GM21528 (cell line): ENCODE measurements around the gene LOXHD1.

Source experiments
- ATAC-seq: cut with Tn5 transposase; IDR thresholded peaks from one replicate; pipeline ENCODE4 v1.9.1; 2021; ENCODE audit warnings: mild to moderate bottlenecking, moderate library complexity; ENCODE audit not compliant: unreplicated experiment, low FRiP score

Gene LOXHD1

GRCh38 chr18:46578987-46579386 is 78.0 kb downstream of the LOXHD1 start:
- no peak for ATAC-seq

GRCh38 chr18:46577546-46577945 is 79.5 kb downstream of the LOXHD1 start:
- ATAC-seq, result no peak

DNA sequence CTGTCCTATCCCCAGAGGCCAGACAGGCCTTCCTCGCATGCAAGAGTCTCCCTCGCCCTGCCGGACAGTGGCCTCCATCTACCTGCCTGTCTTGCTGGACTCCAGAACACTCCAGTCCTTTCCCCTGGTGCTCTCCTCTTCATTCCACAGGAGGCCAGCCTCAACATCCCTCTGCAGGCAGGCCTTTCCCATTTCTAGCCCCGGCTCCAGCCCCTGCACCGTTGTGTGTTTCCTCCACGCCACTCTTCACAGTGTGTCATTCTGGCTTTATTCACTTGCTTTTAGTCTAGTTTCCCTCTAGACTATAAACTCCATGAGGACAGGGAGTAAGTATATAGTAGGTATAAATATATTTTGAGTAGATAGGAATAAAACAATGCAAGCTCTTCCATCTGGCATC is 81.2 kb downstream of the LOXHD1 start:
- ATAC-seq, result no peak

DNA sequence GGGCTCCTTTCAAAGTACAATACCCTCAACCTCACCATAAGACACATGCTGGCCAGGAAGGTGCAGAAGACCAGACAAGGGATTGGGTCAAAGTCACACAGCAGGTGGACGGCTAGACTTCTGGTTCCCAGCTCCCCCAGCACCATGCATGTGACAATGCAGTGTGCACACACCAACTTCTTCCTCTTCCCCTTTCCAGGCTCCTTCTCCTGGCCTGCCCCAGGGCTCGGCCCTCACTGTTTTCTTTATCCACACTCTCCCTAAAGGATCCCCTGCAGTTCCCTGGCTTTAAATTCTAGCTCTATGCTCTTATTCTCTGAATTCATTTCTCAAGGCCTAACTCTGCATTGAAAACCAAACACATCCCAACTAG is 82.3 kb downstream of the LOXHD1 start:
- ATAC-seq, result no peak

DNA sequence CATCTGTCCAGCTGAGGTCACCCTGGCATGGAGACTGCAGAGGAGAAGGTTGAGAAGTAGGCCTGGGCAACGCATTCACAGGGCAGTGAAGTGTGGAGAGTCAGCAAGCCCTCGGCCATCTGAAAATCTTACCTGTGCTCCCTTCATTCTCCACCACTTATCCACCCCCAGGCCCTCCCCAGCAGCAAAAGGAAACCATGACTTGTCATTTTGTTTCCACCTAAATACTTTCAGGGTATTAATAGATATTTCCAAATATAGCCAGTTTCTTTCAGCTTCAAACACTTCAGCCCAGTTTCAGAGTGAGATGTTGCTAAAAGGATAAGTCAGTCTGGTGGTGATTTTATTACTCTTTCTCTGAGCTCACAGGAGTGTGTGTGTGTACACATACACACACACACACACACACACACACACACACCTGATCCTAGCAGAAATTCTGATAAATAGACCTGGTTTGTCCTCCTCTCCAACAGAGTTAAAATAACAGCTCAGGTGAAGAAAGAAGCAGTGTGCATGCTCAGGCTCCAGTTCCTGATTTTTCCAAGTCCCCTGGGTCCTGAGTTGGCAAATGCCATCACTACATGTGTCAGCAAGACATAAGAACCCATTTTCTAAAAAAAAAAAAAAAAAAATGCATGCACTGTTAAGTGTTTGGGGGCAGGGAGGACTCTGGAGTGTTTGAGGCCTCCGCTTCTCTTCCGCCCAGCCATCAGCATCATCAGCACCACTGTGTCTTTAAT is 82.8 kb downstream of the LOXHD1 start:
- ATAC-seq, result peak; percentile 61

DNA sequence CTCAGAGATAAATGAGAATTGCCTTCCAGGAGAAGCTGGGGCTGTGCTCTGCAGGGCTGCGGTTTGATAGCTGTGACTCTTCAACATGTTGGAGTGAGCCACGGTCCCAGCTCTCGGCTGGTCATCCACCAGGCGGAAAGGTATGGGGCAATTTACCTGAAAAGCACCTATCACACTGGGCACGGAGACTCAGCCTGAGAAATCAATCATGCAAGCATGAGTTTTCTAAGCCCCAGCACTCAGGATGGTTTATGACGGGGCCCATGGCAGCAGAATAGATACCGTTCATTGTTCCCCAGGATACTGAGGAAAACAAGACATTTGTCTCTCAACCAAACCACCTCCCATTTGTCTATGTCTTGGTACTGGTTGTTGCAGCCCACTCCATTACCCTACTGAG is 83.9 kb downstream of the LOXHD1 start:
- ATAC-seq, result no peak

GRCh38 chr18:46571756-46572155 is 85.3 kb downstream of the LOXHD1 start:
- ATAC-seq, result no peak

GRCh38 chr18:46570666-46571065 is 86.4 kb downstream of the LOXHD1 start:
- ATAC-seq, result no peak

DNA sequence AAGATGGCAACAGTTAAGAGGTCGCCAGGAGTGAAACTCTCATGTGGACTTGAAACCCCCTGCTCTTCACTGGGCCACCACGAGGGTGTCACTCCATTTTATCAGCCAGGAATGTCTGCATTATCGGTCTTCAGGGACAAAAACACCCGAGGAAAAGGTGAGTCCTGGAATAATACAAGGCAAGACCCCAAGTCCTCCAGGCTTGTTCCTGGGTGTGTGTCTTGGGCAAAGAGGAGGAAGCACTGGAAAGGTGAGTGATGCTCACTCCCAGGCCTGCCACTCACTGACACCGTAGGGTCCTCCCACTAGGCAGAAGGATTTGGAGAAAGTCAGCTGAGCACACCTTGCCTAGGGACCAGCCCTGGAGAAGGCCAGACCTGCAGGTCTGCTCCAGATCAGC is 86.9 kb downstream of the LOXHD1 start:
- ATAC-seq, result no peak

- ATAC-seq, result no peak
These were observed 87.8 kb downstream of the LOXHD1 start for GRCh38 chr18:46569211-46569610.

- ATAC-seq, result no peak
These were observed 89.8 kb downstream of the LOXHD1 start for GRCh38 chr18:46567196-46567595.

DNA sequence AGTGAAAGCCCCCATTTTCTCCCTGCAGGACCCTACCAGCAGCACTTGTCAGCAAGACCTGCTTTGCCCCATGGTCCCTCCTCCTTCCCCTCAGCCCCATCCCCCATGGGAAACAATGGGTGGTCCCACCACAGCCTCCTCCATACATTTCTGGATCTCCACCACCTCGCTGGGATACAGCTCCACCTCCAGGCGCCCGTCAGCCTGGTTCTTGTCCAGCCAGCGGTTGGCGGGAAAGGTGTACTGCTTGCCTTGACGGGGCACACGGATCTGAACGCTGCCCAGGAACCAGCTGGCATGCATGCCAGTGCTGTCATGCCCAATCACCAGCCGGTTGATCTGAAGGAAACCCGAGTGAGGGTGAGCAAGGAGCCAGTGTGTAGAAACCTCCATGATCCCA is 90.9 kb downstream of the LOXHD1 start:
- ATAC-seq, result no peak

DNA sequence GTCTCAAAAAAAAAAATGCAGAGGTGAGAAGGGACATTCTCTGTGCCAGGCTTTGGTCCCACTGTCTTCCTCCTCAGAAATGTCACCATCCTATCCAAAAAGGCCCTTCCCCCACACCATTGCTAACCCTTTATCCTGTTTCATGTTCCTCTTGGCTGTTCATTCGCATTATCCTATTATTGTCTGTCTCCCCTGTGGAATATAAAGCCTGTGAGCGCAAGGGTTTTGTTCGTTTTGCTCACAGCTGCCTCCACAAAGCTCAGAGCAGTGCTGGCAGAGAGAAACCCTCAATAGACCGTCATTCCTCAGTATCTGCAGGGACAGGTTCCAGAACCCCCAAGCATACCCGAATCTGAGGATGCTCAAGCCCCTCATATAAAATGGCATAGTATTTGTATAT is 91.8 kb downstream of the LOXHD1 start:
- ATAC-seq, result no peak

- ATAC-seq, result no peak
These were observed 93.7 kb downstream of the LOXHD1 start for GRCh38 chr18:46563317-46563716.

DNA sequence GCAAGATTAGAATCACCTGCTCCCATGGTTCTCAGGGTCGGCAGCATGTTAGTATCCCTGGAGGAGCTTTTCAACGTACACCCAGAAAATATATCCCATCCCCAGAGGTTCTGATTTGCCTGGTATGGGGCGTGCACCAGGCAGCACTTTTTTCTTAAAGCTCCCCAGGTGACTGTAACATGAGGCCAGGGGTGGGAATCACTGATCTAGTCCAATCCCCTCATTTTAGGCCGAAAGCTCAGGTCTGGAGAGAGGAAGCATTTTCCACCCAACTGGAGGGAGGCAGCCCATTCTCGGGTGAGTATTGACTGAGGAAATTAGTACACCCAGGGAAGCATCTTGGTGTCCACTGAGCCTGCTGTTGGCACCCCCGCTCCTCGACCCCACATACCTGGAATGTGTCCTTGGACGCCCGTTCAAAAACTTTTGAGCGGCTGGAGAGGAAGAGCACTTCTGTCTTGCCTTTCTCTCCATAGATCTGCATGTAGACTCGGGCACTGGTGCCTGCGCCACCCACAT is 94.3 kb downstream of the LOXHD1 start:
- no peak for ATAC-seq

DNA sequence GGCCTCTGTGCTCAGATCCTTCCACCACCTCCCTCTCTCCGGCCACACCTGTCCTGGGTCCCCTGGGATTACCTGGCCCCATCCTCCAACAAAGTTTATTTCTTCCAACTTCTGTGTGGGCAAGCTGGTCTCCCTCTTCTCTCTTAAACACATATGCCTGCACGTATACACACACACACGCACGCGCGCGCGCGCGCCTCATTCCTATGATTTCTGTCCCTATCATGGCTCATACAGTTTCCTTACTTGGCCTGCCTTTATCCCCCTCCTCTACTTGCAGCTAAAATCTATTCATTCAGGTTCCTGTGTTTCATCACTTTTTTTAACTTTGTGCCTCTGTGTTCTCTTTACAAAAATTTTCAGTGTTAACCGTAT is 96.4 kb downstream of the LOXHD1 start:
- no peak for ATAC-seq

DNA sequence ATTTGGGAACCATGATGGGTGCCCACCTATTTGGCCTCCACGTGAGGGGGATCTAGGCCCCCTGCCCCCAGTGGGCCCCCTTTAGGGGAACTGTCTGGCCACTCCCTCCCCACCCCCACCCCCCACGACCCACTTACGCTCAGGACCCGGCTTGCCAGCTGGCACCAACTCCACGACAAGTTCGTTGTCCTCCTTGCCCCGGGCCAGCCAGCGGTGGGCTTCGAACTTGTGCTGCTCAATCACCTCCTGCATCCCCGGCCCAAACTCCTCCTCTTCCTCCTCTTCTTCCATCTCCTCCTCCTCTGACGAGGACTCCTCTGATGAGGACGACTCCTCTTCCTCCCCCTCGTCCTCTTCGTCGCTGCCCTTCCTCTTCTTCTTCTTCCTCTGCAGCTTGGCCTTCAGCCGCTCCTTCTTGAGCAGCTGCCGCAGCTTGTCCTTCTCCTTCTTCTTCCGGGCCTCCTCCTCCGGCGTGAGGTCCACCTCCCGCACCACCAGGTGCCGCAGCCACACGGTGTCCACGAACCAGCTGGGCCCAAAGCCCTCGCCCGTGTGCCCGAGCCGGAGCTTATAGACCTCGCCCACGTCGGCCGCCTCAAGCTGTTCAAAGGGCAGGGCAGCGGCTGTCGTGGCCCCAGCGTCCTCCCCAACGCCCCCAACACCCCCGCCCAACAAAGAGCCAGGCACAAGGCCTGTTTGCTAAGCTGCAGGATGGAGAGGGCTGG is 96.9 kb downstream of the LOXHD1 start:
- no peak for ATAC-seq

GRCh38 chr18:46559296-46559695 is 97.7 kb downstream of the LOXHD1 start:
- no peak for ATAC-seq

DNA sequence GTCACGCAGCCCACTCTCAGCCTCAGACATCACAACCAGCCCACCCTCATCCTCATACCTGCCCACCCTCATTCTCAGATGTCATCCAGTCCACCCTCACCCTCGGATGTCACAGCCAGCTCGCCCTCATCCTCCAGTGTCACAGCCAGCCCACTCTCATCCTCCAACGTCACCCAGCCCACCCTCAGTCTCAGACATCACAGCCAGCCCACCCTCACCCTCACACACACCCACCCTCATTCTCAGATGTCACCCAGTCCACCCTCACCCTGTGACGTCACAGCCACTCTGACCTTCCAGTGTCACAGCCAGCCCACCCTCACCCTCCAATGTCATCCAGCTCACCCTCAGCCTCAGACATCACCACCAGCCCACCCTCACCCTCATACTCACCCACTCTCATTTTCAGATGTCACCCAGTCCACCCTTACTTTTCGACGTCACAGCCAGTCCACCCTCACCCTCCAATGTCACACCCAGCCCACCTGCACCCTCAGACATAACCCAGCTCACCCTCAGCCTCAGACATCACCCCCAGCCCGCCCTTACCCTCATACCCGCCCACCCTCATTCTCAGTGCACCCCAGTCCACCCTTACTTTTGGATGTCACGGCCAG is 100.3 kb downstream of the LOXHD1 start:
- no peak for ATAC-seq

GRCh38 chr18:46555724-46556123 is 101.3 kb downstream of the LOXHD1 start:
- ATAC-seq, result no peak

DNA sequence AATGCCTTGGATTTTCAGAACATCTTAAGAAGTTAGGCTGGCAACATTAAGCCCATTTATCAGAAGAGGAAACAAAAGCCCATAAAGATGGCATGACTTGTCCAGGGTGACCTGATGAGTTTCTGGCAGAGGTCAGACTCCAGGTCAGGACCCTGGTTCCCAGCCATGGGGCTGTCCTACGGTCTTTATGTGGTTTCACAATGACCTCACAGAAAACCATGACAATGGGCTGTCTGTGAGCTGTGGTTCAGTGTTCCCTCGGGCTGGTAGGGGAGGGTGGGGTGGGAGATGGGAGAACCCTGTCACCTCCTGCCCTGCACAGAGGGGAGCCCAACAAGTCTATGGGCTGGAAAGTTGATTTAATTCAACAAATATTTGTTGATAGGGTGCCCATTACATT is 101.8 kb downstream of the LOXHD1 start:
- ATAC-seq, result no peak
